Esophagus muscularis mucosa (tissue), 3 donors: ENCODE data around the gene CNOT10.

Source experiments
- POLR2A ChIP-seq: fragments of 450-650 bp; IDR thresholded peaks from one replicate; pipeline ENCODE4 v1.6.1; 2017; ENCODE audit warnings: antibody characterized with exemption, moderate library complexity, mild to moderate bottlenecking, low read depth
- TF ChIP-seq, protein P1 (sequence below), 3 experiments: fragments of 200-600 bp in 2 of 3; fragments of 450-650 bp in 1 of 3; sonication (generic) in 2 of 3; IDR thresholded peaks; one replicate each; pipeline ENCODE4 v1.5.1; 2017 to 2019; ENCODE audit warnings: antibody characterized with exemption in 3 of 3, mild to moderate bottlenecking in 2 of 3, moderate library complexity in 1 of 3

DNA sequence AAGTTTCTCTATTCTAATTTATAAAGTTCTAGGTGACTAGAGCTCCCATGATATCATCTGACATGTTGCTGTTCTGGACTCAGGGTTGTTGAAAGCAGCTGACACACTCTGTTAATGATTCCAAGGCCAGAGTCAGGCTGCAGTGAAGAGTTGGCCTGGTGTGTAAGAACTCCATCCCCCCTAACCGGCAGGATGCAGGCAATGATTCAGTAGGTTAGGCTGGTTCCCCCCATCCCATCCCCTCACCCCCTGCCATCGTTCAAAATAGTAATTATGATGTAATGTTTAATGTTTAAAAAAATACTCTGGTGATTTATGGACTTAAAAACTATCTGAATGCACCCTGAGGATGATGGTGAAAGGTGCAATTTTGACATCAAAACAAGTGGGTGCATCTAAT is 128.2 kb downstream of the CNOT10 start:
- TF ChIP-seq, protein P1, sequence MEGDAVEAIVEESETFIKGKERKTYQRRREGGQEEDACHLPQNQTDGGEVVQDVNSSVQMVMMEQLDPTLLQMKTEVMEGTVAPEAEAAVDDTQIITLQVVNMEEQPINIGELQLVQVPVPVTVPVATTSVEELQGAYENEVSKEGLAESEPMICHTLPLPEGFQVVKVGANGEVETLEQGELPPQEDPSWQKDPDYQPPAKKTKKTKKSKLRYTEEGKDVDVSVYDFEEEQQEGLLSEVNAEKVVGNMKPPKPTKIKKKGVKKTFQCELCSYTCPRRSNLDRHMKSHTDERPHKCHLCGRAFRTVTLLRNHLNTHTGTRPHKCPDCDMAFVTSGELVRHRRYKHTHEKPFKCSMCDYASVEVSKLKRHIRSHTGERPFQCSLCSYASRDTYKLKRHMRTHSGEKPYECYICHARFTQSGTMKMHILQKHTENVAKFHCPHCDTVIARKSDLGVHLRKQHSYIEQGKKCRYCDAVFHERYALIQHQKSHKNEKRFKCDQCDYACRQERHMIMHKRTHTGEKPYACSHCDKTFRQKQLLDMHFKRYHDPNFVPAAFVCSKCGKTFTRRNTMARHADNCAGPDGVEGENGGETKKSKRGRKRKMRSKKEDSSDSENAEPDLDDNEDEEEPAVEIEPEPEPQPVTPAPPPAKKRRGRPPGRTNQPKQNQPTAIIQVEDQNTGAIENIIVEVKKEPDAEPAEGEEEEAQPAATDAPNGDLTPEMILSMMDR (IDR thresholded peaks at IDR 0.05), result no peak
- no peak for TF ChIP-seq POLR2A
